Neural cell (in vitro differentiated cells): ENCODE results near the gene KRTAP4-7. TPM values are rescaled to one million over a fixed set of nuclear protein-coding genes. Genes with fewer than 3 reads are reported as not detected.
"Not testable (repeated sequence)": the region's sequence is repeated elsewhere in the genome, so short reads cannot be mapped to it uniquely, and the experiment has no call there.

Source experiments
- H2AFZ ChIP-seq: fragments of 200-600, 300-800 bp; sonication (generic), shearing (Covaris generic); 2 replicates; pipeline ENCODE4 v1.6.0; 2014; ENCODE audit warnings: low read depth, mild to moderate bottlenecking, antibody characterized with exemption, low read length, moderate library complexity
- H3F3A ChIP-seq: fragments of 200-600 bp; shearing (Covaris generic); 2 replicates; pipeline ENCODE4 v1.6.1; 2016; ENCODE audit warnings: mild to moderate bottlenecking, moderate library complexity, mixed read lengths, antibody characterized with exemption, low read length; ENCODE audit not compliant: insufficient read depth, poor library complexity, severe bottlenecking
- H3K27ac ChIP-seq: fragments of 200-600, 300-800 bp; sonication (generic), shearing (Covaris generic); 2 replicates; pipeline ENCODE4 v1.5.1; 2014; ENCODE audit warnings: mild to moderate bottlenecking, low read length, moderate library complexity
- H3K27me3 ChIP-seq: fragments of 300-800, 200-600 bp; sonication (generic), shearing (Covaris generic); 2 replicates; pipeline ENCODE4 v1.6.0; 2014; ENCODE audit warnings: mild to moderate bottlenecking, low read depth, low read length, moderate library complexity; ENCODE audit not compliant: insufficient read depth
- H3K36me3 ChIP-seq: fragments of 300-800, 200-600 bp; sonication (generic), shearing (Covaris generic); 2 replicates; pipeline ENCODE4 v1.5.1; 2014; ENCODE audit warnings: mild to moderate bottlenecking, antibody characterized with exemption, low read length, moderate library complexity; ENCODE audit not compliant: insufficient read depth
- H3K4me2 ChIP-seq: fragments of 300-800, 200-600 bp; sonication (generic), shearing (Covaris generic); 2 replicates; pipeline ENCODE4 v1.6.0; 2014; ENCODE audit warnings: mild to moderate bottlenecking, low read length
- H3K4me3 ChIP-seq: fragments of 300-800, 200-600 bp; sonication (generic), shearing (Covaris generic); 2 replicates; pipeline ENCODE4 v1.5.1; 2014; ENCODE audit warnings: mild to moderate bottlenecking, low read length, moderate library complexity
- H3K79me2 ChIP-seq: fragments of 200-600 bp; shearing (Covaris generic); replicated peaks from 2 replicates; pipeline ENCODE4 v1.6.0; 2014; ENCODE audit warnings: mild to moderate bottlenecking, low read length, moderate library complexity; ENCODE audit not compliant: insufficient read depth
- H3K9ac ChIP-seq: fragments of 300-800, 200-600 bp; sonication (generic), shearing (Covaris generic); 2 replicates; pipeline ENCODE4 v1.6.1; 2016; ENCODE audit warnings: mild to moderate bottlenecking, low read length, mixed read lengths
- H3K9me2 ChIP-seq: fragments of 200-600 bp; shearing (Covaris generic); 2 replicates; pipeline ENCODE4 v1.6.1; 2016; ENCODE audit warnings: mild to moderate bottlenecking, low read length, mixed read lengths; ENCODE audit not compliant: insufficient read depth
- H3K9me3 ChIP-seq: fragments of 200-600, 300-800 bp; sonication (generic), shearing (Covaris generic); 2 replicates; pipeline ENCODE4 v1.6.1; 2016; ENCODE audit warnings: mild to moderate bottlenecking, mixed run types, low read length, moderate library complexity, mixed read lengths
- H4K20me1 ChIP-seq: fragments of 200-600 bp; shearing (Covaris generic); 2 replicates; pipeline ENCODE4 v1.6.1; 2016; ENCODE audit warnings: mild to moderate bottlenecking, mixed run types; ENCODE audit not compliant: insufficient read depth
- CTCF ChIP-seq: fragments of 450-650 bp; IDR thresholded peaks from 2 replicates; pipeline ENCODE4 v1.5.1; 2014; ENCODE audit warnings: antibody characterized with exemption, mild to moderate bottlenecking, moderate library complexity; ENCODE audit not compliant: poor library complexity, severe bottlenecking
- EP300 ChIP-seq: fragments of 450-650 bp; conservative IDR thresholded peaks from 2 replicates; pipeline ENCODE4 v1.6.1; 2014; ENCODE audit warnings: antibody characterized with exemption, mild to moderate bottlenecking, moderate library complexity; ENCODE audit not compliant: poor library complexity, severe bottlenecking
- EZH2 ChIP-seq: fragments of 200-600, 300-800 bp; shearing (Covaris generic), sonication (generic); IDR thresholded peaks from 2 replicates; pipeline ENCODE4 v1.6.1; 2014; ENCODE audit warnings: antibody characterized with exemption, low read length, borderline replicate concordance, mild to moderate bottlenecking; ENCODE audit not compliant: insufficient read depth, poor library complexity, severe bottlenecking
- MXI1 ChIP-seq: fragments of 450-650 bp; conservative IDR thresholded peaks from 2 replicates; pipeline ENCODE4 v1.6.1; 2014; ENCODE audit warnings: antibody characterized with exemption, mild to moderate bottlenecking; ENCODE audit not compliant: poor library complexity, severe bottlenecking
- POLR2AphosphoS5 ChIP-seq: IDR thresholded peaks from 2 replicates; pipeline ENCODE4 v1.6.1; 2012
- RAD21 ChIP-seq: fragments of 450-650 bp; conservative IDR thresholded peaks from 2 replicates; pipeline ENCODE4 v1.6.1; 2014; ENCODE audit warnings: antibody characterized with exemption, mild to moderate bottlenecking, moderate library complexity
- SMC3 ChIP-seq: fragments of 450-650 bp; conservative IDR thresholded peaks from 2 replicates; pipeline ENCODE4 v1.6.1; 2014; ENCODE audit warnings: antibody characterized with exemption, mild to moderate bottlenecking, moderate library complexity; ENCODE audit not compliant: poor library complexity
- TAF1 ChIP-seq: IDR thresholded peaks from 2 replicates; pipeline ENCODE4 v1.6.1; 2012; ENCODE audit warnings: low read depth
- polyA plus RNA-seq: library from polyadenylated mRNA; depleted of rRNA; stranded (reverse); fragments of >200 nt; gene quantifications from 2 replicates; pipeline ENCODE4 v1.2.3, GENCODE V29; 2014
- TF ChIP-seq, protein P1 (sequence below): IDR thresholded peaks from 2 replicates; pipeline ENCODE4 v1.6.1; 2012; ENCODE audit warnings: borderline replicate concordance

KRTAP4-7 gene
- polyA plus RNA-seq, 1 donor from 2014 or later: not detected

- no peaks in the 10 kb centered on the region for H4K20me1 ChIP-seq
- H2AFZ ChIP-seq: no peak overlapping the region
- H3K36me3 ChIP-seq: no peaks in the 10 kb centered on the region
- H3K27me3 ChIP-seq: no peaks in the 10 kb centered on the region
- no peaks in the 10 kb centered on the region for H3K79me2 ChIP-seq
- H3K9ac ChIP-seq: no peak overlapping the region
- H3K9me3 ChIP-seq: no peaks in the 10 kb centered on the region
- no peaks in the 10 kb centered on the region for H3F3A ChIP-seq
- TF ChIP-seq CTCF (no peak), EZH2 (no peak), MXI1 (no peak), RAD21 (no peak), POLR2AphosphoS5 (no peak), EP300 (no peak), TAF1 (no peak), SMC3 (no peak)
- H3K27ac ChIP-seq: no peak overlapping the region
- no peaks in the 10 kb centered on the region for H3K9me2 ChIP-seq
- no peak overlapping the region for H3K4me3 ChIP-seq
- H3K4me2 ChIP-seq: no peak overlapping the region
Observed at GRCh38 chr17:41064301-41064700, 19.6 kb upstream of the KRTAP4-7 start.

DNA sequence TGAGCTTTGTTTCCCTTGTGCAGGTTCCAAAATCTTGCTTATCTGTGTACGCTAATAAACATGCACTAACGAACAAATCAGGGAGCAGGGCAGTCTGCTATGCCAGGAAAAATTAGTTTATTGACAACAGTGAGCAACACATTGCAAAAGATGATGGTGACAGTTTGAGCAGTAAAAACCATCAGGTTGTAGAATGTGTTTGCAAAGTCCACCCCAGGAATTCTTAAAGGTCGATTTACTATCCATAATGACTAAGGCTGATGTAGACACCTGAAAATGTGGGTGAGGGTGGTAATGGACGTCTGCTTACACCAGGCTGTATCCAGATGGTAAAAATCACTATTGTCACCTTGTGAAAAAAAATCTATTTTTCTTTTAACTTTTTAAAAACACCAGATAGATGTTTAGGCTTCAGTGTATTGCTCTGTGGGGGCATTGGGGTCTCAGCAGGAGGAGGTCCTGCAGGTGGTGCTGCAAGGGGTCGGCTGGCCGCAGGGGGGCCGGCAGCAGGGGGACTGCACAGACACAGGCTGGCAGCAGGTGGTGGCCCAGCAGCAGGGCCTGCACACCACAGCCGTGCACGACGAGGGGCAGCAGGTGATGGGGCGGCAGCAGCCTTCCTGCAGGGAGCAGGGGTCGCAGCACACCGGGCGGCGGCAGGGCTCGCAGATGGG is 18.8 kb upstream of the KRTAP4-7 start:
- not testable (repeated sequence) for H3F3A ChIP-seq, H3K9me3 ChIP-seq, H3K27me3 ChIP-seq, H2AFZ ChIP-seq, H3K4me2 ChIP-seq, H3K9ac ChIP-seq, H3K4me3 ChIP-seq, H3K9me2 ChIP-seq, H3K27ac ChIP-seq, H3K36me3 ChIP-seq, H4K20me1 ChIP-seq, H3K79me2 ChIP-seq

GRCh38 chr17:41065829-41066624 is 17.9 kb upstream of the KRTAP4-7 start, which contains the start of gene KRTAP2-4:
Gene KRTAP2-4 (minus strand): TSS chr17:41065879. CDS start chr17:41065845, 34 bp downstream.
- TF ChIP-seq RAD21: no peak
- no peak for TF ChIP-seq SMC3
- TF ChIP-seq EP300: no peak
- no peak for TF ChIP-seq EZH2
- no peak for TF ChIP-seq CTCF
- TF ChIP-seq, protein P1, sequence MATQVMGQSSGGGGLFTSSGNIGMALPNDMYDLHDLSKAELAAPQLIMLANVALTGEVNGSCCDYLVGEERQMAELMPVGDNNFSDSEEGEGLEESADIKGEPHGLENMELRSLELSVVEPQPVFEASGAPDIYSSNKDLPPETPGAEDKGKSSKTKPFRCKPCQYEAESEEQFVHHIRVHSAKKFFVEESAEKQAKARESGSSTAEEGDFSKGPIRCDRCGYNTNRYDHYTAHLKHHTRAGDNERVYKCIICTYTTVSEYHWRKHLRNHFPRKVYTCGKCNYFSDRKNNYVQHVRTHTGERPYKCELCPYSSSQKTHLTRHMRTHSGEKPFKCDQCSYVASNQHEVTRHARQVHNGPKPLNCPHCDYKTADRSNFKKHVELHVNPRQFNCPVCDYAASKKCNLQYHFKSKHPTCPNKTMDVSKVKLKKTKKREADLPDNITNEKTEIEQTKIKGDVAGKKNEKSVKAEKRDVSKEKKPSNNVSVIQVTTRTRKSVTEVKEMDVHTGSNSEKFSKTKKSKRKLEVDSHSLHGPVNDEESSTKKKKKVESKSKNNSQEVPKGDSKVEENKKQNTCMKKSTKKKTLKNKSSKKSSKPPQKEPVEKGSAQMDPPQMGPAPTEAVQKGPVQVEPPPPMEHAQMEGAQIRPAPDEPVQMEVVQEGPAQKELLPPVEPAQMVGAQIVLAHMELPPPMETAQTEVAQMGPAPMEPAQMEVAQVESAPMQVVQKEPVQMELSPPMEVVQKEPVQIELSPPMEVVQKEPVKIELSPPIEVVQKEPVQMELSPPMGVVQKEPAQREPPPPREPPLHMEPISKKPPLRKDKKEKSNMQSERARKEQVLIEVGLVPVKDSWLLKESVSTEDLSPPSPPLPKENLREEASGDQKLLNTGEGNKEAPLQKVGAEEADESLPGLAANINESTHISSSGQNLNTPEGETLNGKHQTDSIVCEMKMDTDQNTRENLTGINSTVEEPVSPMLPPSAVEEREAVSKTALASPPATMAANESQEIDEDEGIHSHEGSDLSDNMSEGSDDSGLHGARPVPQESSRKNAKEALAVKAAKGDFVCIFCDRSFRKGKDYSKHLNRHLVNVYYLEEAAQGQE: no peak
- no peaks in the 10 kb centered on the region for H3F3A ChIP-seq
- no peaks in the 10 kb centered on the region for H3K9me2 ChIP-seq
- H3K9me3 ChIP-seq: no peaks in the 10 kb centered on the region
- H3K9ac ChIP-seq: no peak within 1 kb of the TSS
- no peaks in the 10 kb centered on the region for H4K20me1 ChIP-seq
- no peak within 1 kb of the TSS for H3K27ac ChIP-seq
- H3K27me3 ChIP-seq: no peaks in the 10 kb centered on the region
- H3K79me2 ChIP-seq: no peaks in the 10 kb centered on the region
- H2AFZ ChIP-seq: no peak within 1 kb of the TSS
- no peak within 1 kb of the TSS for H3K4me2 ChIP-seq
- H3K4me3 ChIP-seq: no peak within 1 kb of the TSS
- no peaks in the 10 kb centered on the region for H3K36me3 ChIP-seq
